GM19468 (cell line): Measurements from ENCODE around the gene MRGPRE.

ENCODE experiments used
- ATAC-seq: cut with Tn5 transposase; IDR thresholded peaks from one replicate; pipeline ENCODE4 v1.9.1; 2021; ENCODE audit warnings: mild to moderate bottlenecking, moderate library complexity, moderate number of reproducible peaks; ENCODE audit not compliant: unreplicated experiment; ENCODE audit errors: extremely low read depth

MRGPRE gene

GRCh38 chr11:3199537-3200295 is 32.5 kb downstream of the MRGPRE start:
- ATAC-seq: no peak

GRCh38 chr11:3198815-3199214 is 33.4 kb downstream of the MRGPRE start:
- no peak for ATAC-seq

GRCh38 chr11:3197878-3198528 is 34.2 kb downstream of the MRGPRE start:
- no peak for ATAC-seq

- no peak for ATAC-seq
These were observed 35.0 kb downstream of the MRGPRE start for GRCh38 chr11:3197044-3197695.

- ATAC-seq: no peak
These were observed 35.8 kb downstream of the MRGPRE start for GRCh38 chr11:3196161-3197043.

GRCh38 chr11:3195251-3196160 is 36.7 kb downstream of the MRGPRE start:
- no peak for ATAC-seq

GRCh38 chr11:3194016-3194816 is 38.0 kb downstream of the MRGPRE start:
- ATAC-seq: no peak

- no peak for ATAC-seq
These were observed 38.7 kb downstream of the MRGPRE start for GRCh38 chr11:3193373-3194015.

- no peak for ATAC-seq
These were observed 39.5 kb downstream of the MRGPRE start for GRCh38 chr11:3192511-3193372.

- no peak for ATAC-seq
These were observed 40.5 kb downstream of the MRGPRE start for GRCh38 chr11:3191586-3192324.

GRCh38 chr11:3190600-3190999 is 41.6 kb downstream of the MRGPRE start:
- ATAC-seq: no peak

GRCh38 chr11:3189886-3190583 is 42.2 kb downstream of the MRGPRE start:
- ATAC-seq: no peak

- no peak for ATAC-seq
These were observed 42.9 kb downstream of the MRGPRE start for GRCh38 chr11:3189196-3189843.

GRCh38 chr11:3188496-3189195 is 43.6 kb downstream of the MRGPRE start:
- no peak for ATAC-seq
